ENCODE data around the gene INSR. TPM values are rescaled to one million over a fixed set of nuclear protein-coding genes. Genes with fewer than 3 reads are reported as not detected.

INSR gene
- total and polyA plus RNA-seq, 2 donors from 2014 or later = 15.5 to 50.4 TPM

GRCh38 chr19:7195046-7195445, 99.2 kb downstream of the INSR start:
- Histone ChIP-seq H3K36me3 (ENCODE audit: control insufficient read depth in 2 of 3, insufficient read depth in 3 of 3, low read length in 3 of 3) (no peaks in the 10 kb centered on the region), H3K4me1 (ENCODE audit: control insufficient read depth in 2 of 3, insufficient read depth in 2 of 3, low read depth in 1 of 3, low read length in 3 of 3) (peaks cover 0 to 20% (median 9%) of the 10 kb centered on the region in 3 donors), H3K4me3 (ENCODE audit: low read length in 3 of 3) (no peak overlapping the region), H3K9ac (ENCODE audit: low read length in 3 of 3) (no peak overlapping the region), H3K9me3 (ENCODE audit: control insufficient read depth in 2 of 3, insufficient read depth in 1 of 3, low read length in 3 of 3) (no peaks in the 10 kb centered on the region), H3K27ac (ENCODE audit: low read depth in 2 of 2, low read length in 2 of 2) (no peak overlapping the region), H3K27me3 (ENCODE audit: control insufficient read depth, insufficient read depth, low read length) (no peaks in the 10 kb centered on the region)
- TF ChIP-seq CTCF (IDR thresholded peaks at IDR 0.05; ENCODE audit: borderline replicate concordance, extremely low read depth, insufficient read depth) = no peak
- intact Hi-C loops (cut with DNase I) = no loop called here
- no peak for FAIRE-seq
- no peak for DNase-seq

- DNase-seq (no peak), FAIRE-seq (no peak)
- peaks cover 0 to 16% (median 4%) of the 10 kb centered on the region in 3 donors for H3K4me1 ChIP-seq (ENCODE audit: control insufficient read depth in 2 of 3, insufficient read depth in 2 of 3, low read depth in 1 of 3, low read length in 3 of 3)
- H3K36me3 ChIP-seq (ENCODE audit: control insufficient read depth in 2 of 3, insufficient read depth in 3 of 3, low read length in 3 of 3) = no peaks in the 10 kb centered on the region
- no peaks in the 10 kb centered on the region for H3K27me3 ChIP-seq (ENCODE audit: control insufficient read depth, insufficient read depth, low read length)
- H3K27ac ChIP-seq (ENCODE audit: low read depth in 2 of 2, low read length in 2 of 2) = no peak overlapping the region
- no peak overlapping the region for H3K4me3 ChIP-seq (ENCODE audit: low read length in 3 of 3)
- no peak overlapping the region for H3K9ac ChIP-seq (ENCODE audit: low read length in 3 of 3)
- no peaks in the 10 kb centered on the region for H3K9me3 ChIP-seq (ENCODE audit: control insufficient read depth in 2 of 3, insufficient read depth in 1 of 3, low read length in 3 of 3)
- intact Hi-C loops (cut with DNase I) = no loop called here
- TF ChIP-seq CTCF (IDR thresholded peaks at IDR 0.05; ENCODE audit: borderline replicate concordance, extremely low read depth, insufficient read depth) = no peak
These were observed 99.6 kb downstream of the INSR start for GRCh38 chr19:7194566-7194965.

- intact Hi-C loops (cut with DNase I) = no loop called here
- TF ChIP-seq CTCF (IDR thresholded peaks at IDR 0.05; ENCODE audit: borderline replicate concordance, extremely low read depth, insufficient read depth) = no peak
- Histone ChIP-seq H3K4me3 (ENCODE audit: low read length in 3 of 3) (no peak overlapping the region), H3K4me1 (ENCODE audit: control insufficient read depth in 2 of 3, insufficient read depth in 2 of 3, low read depth in 1 of 3, low read length in 3 of 3) (peaks cover 0 to 6% (median 3%) of the 10 kb centered on the region in 3 donors), H3K9me3 (ENCODE audit: control insufficient read depth in 2 of 3, insufficient read depth in 1 of 3, low read length in 3 of 3) (no peaks in the 10 kb centered on the region), H3K27ac (ENCODE audit: low read depth in 2 of 2, low read length in 2 of 2) (no peak overlapping the region), H3K36me3 (ENCODE audit: control insufficient read depth in 2 of 3, insufficient read depth in 3 of 3, low read length in 3 of 3) (no peaks in the 10 kb centered on the region), H3K9ac (ENCODE audit: low read length in 3 of 3) (no peak overlapping the region), H3K27me3 (ENCODE audit: control insufficient read depth, insufficient read depth, low read length) (no peaks in the 10 kb centered on the region)
- no peak for DNase-seq
- FAIRE-seq = no peak
These were observed 102.1 kb downstream of the INSR start for GRCh38 chr19:7191946-7192691.

All from kidney (tissue), 14 donors.